Body of pancreas (tissue), 4 donors: Measurements from ENCODE around the gene HOXC6. TPM values are rescaled to one million over a fixed set of nuclear protein-coding genes. Genes with fewer than 3 reads are reported as not detected.
A peak's percentile ranks its signal among the peaks of the same experiment; 100 is the strongest.

ENCODE experiments used
- ATAC-seq: fragments of 150-250 bp; one replicate; pipeline ENCODE4 v1.9.1; 2016
- DNase-seq, 4 donors: peaks; one replicate each; pipeline ENCODE4 v3.0.0-alpha.2; 2019
- H3K27ac ChIP-seq, 4 donors: fragments of 200-600 bp; sonication (generic); 1 replicate in 3 of 4; 2 replicates in 1 of 4; pipeline versions ENCODE4 v1.5.1 to v1.6.1; 2016 to 2019; ENCODE audit warnings: mild to moderate bottlenecking in 1 of 4, mixed read lengths in 1 of 4, moderate library complexity in 1 of 4
- H3K27me3 ChIP-seq, 2 donors: fragments of 200-600 bp; sonication (generic); one replicate each; pipeline ENCODE4 v1.6.0; 2016; ENCODE audit warnings: mild to moderate bottlenecking in 1 of 2
- H3K36me3 ChIP-seq, 2 donors: fragments of 200-600 bp; sonication (generic); replicated peaks in 1 of 2; 2 replicates each; pipeline ENCODE4 v1.5.1; 2016; ENCODE audit warnings: low read depth in 2 of 2; ENCODE audit not compliant: insufficient read depth in 1 of 2
- H3K4me1 ChIP-seq: fragments of 200-600 bp; sonication (generic); one replicate; pipeline ENCODE4 v1.6.0; 2016
- H3K4me3 ChIP-seq, 2 donors: fragments of 200-600 bp; sonication (generic); 1 replicate in 1 of 2; 2 replicates in 1 of 2; pipeline ENCODE4 v1.5.1; 2016 to 2019
- H3K9me3 ChIP-seq, 3 donors: fragments of 200-600 bp; sonication (generic); 1 replicate in 2 of 3; 2 replicates in 1 of 3; pipeline ENCODE4 v1.5.1; 2016
- CTCF ChIP-seq, 7 experiments: fragments of 450-650 bp in 4 of 7; fragments of 200-600 bp in 3 of 7; sonication (generic) in 3 of 7; IDR thresholded peaks; one replicate each; pipeline ENCODE4 v1.5.1; 2016 to 2019; ENCODE audit warnings: antibody characterized with exemption in 7 of 7
- POLR2A ChIP-seq, 3 donors: fragments of 450-650 bp; IDR thresholded peaks; one replicate each; pipeline ENCODE4 v1.6.1; 2016; ENCODE audit warnings: antibody characterized with exemption in 3 of 3, mild to moderate bottlenecking in 2 of 3
- WGBS, 2 donors: methylation state at CpG; one replicate each; pipeline ENCODE4 v1.1.5; 2017; 5-methylcytosine and 5-hydroxymethylcytosine counted together
- intact Hi-C: fragments of 100-400 bp; cut with DNase I; formaldehyde crosslinking; loops from one replicate; pipeline ENCODE4 v1.15.1; 2023
- total RNA-seq, 2 donors: library from RNA; depleted of rRNA; stranded (reverse); fragments of >200 nt; gene quantifications; one replicate each; pipeline ENCODE4 v1.1.0, GENCODE V29; 2016

HOXC6 gene
- total RNA-seq, 2 donors from 2014 or later, result not detected

GRCh38 chr12:54016051-54016450 is 12.2 kb upstream of the HOXC6 start:
- ATAC-seq (no peak), DNase-seq (no peak)
- TF ChIP-seq POLR2A (IDR thresholded peaks at IDR 0.05) (no peak), CTCF (IDR thresholded peaks at IDR 0.05) (no peak)
- peaks cover 25% of the 10 kb centered on the region for H3K4me1 ChIP-seq
- no peak overlapping the region for H3K27ac ChIP-seq
- peaks cover 6 to 39% of the 10 kb centered on the region in 2 donors for H3K27me3 ChIP-seq
- no peaks in the 10 kb centered on the region for H3K36me3 ChIP-seq
- H3K4me3 ChIP-seq, result no peak overlapping the region
- H3K9me3 ChIP-seq, result no peaks in the 10 kb centered on the region
- intact Hi-C loops, result no loop called here
- 7 to 20% methylated on average over 3 of the region's 3 CpGs for WGBS, 2 donors

- no peak for DNase-seq
- TF ChIP-seq POLR2A (IDR thresholded peaks at IDR 0.05) (no peak), CTCF (IDR thresholded peaks at IDR 0.05) (no peak)
- Histone ChIP-seq H3K9me3 (no peaks in the 10 kb centered on the region), H3K4me3 (no peak overlapping the region), H3K36me3 (no peaks in the 10 kb centered on the region), H3K4me1 (peaks cover 25% of the 10 kb centered on the region), H3K27ac (no peak overlapping the region), H3K27me3 (peaks cover 6 to 35% of the 10 kb centered on the region in 2 donors)
- ATAC-seq, result no peak
- WGBS, 2 donors, result 3 to 6% methylated on average over 18 to 25 of the region's 25 CpGs
- intact Hi-C loops, result no loop called here
These were observed 11.7 kb upstream of the HOXC6 start for GRCh38 chr12:54016478-54016964.

- Histone ChIP-seq H3K27ac (no peak overlapping the region), H3K4me1 (peaks cover 25% of the 10 kb centered on the region)
- intact Hi-C loops, result no loop called here
These were observed 11.0 kb upstream of the HOXC6 start for GRCh38 chr12:54017027-54017788.

GRCh38 chr12:54017878-54018467 is 10.3 kb upstream of the HOXC6 start:
- Histone ChIP-seq H3K27me3 (peaks cover 6 to 33% of the 10 kb centered on the region in 2 donors), H3K36me3 (no peaks in the 10 kb centered on the region), H3K4me1 (peaks cover 25% of the 10 kb centered on the region), H3K9me3 (no peaks in the 10 kb centered on the region), H3K4me3 (peak overlapping the region; percentile 8 to 12), H3K27ac (no peak overlapping the region)
- TF ChIP-seq POLR2A (IDR thresholded peaks at IDR 0.05), result peak; percentile 15 to 57 (median 57)
- TF ChIP-seq CTCF (IDR thresholded peaks at IDR 0.05), result no peak
- peak; percentile 65 to 81 (median 68) for DNase-seq
- ATAC-seq, result peak; percentile 89
- WGBS, 2 donors, result 0 to 5% methylated on average over 3 to 29 of the region's 34 CpGs
- intact Hi-C loops, result no loop called here

More at GRCh38 chr12:54017027-54017788, 11.0 kb upstream of the HOXC6 start:
- WGBS, 2 donors, result 2 to 3% methylated on average over 23 to 24 of the region's 24 CpGs
- DNase-seq, result peak in 1 of 4 donors; percentile 39
- no peaks in the 10 kb centered on the region for H3K36me3 ChIP-seq
- H3K27me3 ChIP-seq, result peaks cover 6 to 33% of the 10 kb centered on the region in 2 donors
- peak overlapping the region in 1 of 2 donors; percentile 12 for H3K4me3 ChIP-seq
- no peaks in the 10 kb centered on the region for H3K9me3 ChIP-seq
- TF ChIP-seq POLR2A (IDR thresholded peaks at IDR 0.05) (no peak), CTCF (IDR thresholded peaks at IDR 0.05) (peak in 1 of 7 experiments; percentile 13)
- ATAC-seq, result peak; percentile 58
